H1 (cell line): ENCODE data around the gene C5. TPM values are rescaled to one million over a fixed set of nuclear protein-coding genes. Genes with fewer than 3 reads are reported as not detected.

ENCODE experiments used
- CREB1 ChIP-seq: IDR thresholded peaks from 2 replicates; pipeline ENCODE4 v1.6.1; 2012; ENCODE audit warnings: inconsistent platforms
- polyA plus RNA-seq, 7 experiments: library from polyadenylated mRNA; depleted of rRNA in 3 of 7; stranded (reverse) in 5 of 7; unstranded in 2 of 7; fragments of >200 nt in 5 of 7; fragments of 200-250 nt in 2 of 7; gene quantifications; 1 replicate in 5 of 7; 2 replicates in 1 of 7; 4 replicates in 1 of 7; pipeline versions ENCODE4 v1.2.1 to v1.2.3, GENCODE V29; 2011 to 2013; ENCODE audit warnings: missing spikeins in 2 of 7, mixed read lengths in 2 of 7
- total RNA-seq: library from RNA; stranded (reverse); fragmentation: NEBNext Ultra II Directional; extraction: Animal tissue kit (Norgen Biotek cat#: 25700); gene quantifications from 2 replicates; pipeline ENCODE4 v1.2.1, GENCODE V29; 2021

C5 gene
- total and polyA plus RNA-seq, 2 of the 8 experiments (the other 6 are each of a cell fraction or from before 2014, with no cell fraction given), result 0.24 to 0.35 TPM

DNA sequence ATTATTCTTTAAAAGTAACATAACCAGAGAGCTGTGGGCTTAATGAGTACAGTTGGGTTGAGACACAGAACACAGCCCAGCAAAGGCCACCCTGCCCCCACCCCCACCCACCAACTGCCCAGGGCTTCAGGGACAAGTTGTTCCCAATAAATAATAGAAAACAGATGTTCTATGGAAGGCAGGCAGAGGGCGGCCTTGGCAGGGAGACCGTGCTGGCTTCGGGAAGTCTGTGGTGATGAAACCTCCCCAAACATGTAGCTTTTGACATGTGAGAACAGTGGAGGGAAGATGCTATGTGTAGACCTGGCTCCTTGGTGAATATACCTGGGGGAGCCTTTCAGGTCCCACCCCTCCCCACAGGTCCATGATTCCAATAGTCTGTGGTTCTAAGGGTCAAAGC is 133.5 kb downstream of the C5 start (continued):
- no peak for TF ChIP-seq CREB1
